Measurements from ENCODE around the gene IL1RAPL1. TPM values are rescaled to one million over a fixed set of nuclear protein-coding genes. Genes with fewer than 3 reads are reported as not detected.

IL1RAPL1 gene
- total and polyA plus RNA-seq, 2 donors (not counting 3 experiments of a cell fraction or from before 2014, with no cell fraction given) = 0.79 to 1.3 TPM

GRCh38 chrX:29666366-29666765, 1079.1 kb downstream of the IL1RAPL1 start:
- no peaks in the 10 kb centered on the region for H3K27me3 ChIP-seq (ENCODE audit: control insufficient read depth in 2 of 2, insufficient read depth in 2 of 2, low read length in 2 of 2)
- no peaks in the 10 kb centered on the region for H3K9me3 ChIP-seq (replicated peaks; ENCODE audit: control insufficient read depth, insufficient read depth, low read length)
- no peak overlapping the region for H3K4me2 ChIP-seq (ENCODE audit: insufficient read depth, low read length)
- H3K9ac ChIP-seq (replicated peaks; ENCODE audit: extremely low read depth, insufficient read depth, low read length) = no peak overlapping the region
- no peak overlapping the region for H2AFZ ChIP-seq (ENCODE audit: low read depth, low read length)
- H3K4me1 ChIP-seq (ENCODE audit: control insufficient read depth, extremely low read depth, insufficient read depth, low read length) = peaks cover 16% of the 10 kb centered on the region
- no peak for DNase-seq (ENCODE audit: low read depth, low spot score)
- FAIRE-seq = no peak
- no peaks in the 10 kb centered on the region for H3K9me1 ChIP-seq (replicated peaks; ENCODE audit: control insufficient read depth, extremely low read depth, insufficient read depth, low read length)
- intact Hi-C loops (cut with micrococcal nuclease) = no loop called here
- dilution Hi-C loops (cut with MboI; ENCODE audit: extremely low pct_ligation_motif_present, low sequenced_read_pairs) = no loop called here
- no TSS peak for BruUV-seq (replicated peaks)
- H3K27ac ChIP-seq (ENCODE audit: insufficient read depth, low read depth, low read length) = no peak overlapping the region
- H3K36me3 ChIP-seq (ENCODE audit: control insufficient read depth in 2 of 2, extremely low read depth in 1 of 2, insufficient read depth in 2 of 2, low read length in 2 of 2) = no peaks in the 10 kb centered on the region
- CTCF ChIA-PET = no interaction called here
- POLR2A ChIA-PET = no interaction called here
- no peaks in the 10 kb centered on the region for H3K79me2 ChIP-seq (ENCODE audit: control insufficient read depth, insufficient read depth, low read length)
- TF ChIP-seq GATA2 (IDR thresholded peaks at IDR 0.05; ENCODE audit: insufficient read depth, insufficient read length, low read depth, low read length) (no peak), MAX (IDR thresholded peaks at IDR 0.05; ENCODE audit: insufficient read depth, insufficient read length) (no peak), FOS (IDR thresholded peaks at IDR 0.05; ENCODE audit: borderline replicate concordance, insufficient read depth, low read length) (no peak), POLR2AphosphoS5 (IDR thresholded peaks at IDR 0.05; ENCODE audit: insufficient read depth, low read depth, low read length) (no peak), POLR2A (IDR thresholded peaks at IDR 0.05; ENCODE audit: low read depth, low read length) (no peak), JUN (IDR thresholded peaks at IDR 0.05; ENCODE audit: borderline replicate concordance, insufficient read depth, insufficient read length, low read depth) (no peak), EZH2 (IDR thresholded peaks at IDR 0.05; ENCODE audit: borderline replicate concordance, low read depth, low read length, severe bottlenecking) (no peak), MYC (IDR thresholded peaks at IDR 0.05; ENCODE audit: low read depth, low read length) (no peak)
- TF ChIP-seq, protein P1, sequence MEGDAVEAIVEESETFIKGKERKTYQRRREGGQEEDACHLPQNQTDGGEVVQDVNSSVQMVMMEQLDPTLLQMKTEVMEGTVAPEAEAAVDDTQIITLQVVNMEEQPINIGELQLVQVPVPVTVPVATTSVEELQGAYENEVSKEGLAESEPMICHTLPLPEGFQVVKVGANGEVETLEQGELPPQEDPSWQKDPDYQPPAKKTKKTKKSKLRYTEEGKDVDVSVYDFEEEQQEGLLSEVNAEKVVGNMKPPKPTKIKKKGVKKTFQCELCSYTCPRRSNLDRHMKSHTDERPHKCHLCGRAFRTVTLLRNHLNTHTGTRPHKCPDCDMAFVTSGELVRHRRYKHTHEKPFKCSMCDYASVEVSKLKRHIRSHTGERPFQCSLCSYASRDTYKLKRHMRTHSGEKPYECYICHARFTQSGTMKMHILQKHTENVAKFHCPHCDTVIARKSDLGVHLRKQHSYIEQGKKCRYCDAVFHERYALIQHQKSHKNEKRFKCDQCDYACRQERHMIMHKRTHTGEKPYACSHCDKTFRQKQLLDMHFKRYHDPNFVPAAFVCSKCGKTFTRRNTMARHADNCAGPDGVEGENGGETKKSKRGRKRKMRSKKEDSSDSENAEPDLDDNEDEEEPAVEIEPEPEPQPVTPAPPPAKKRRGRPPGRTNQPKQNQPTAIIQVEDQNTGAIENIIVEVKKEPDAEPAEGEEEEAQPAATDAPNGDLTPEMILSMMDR (IDR thresholded peaks at IDR 0.05; ENCODE audit: extremely low read depth in 1 of 2, insufficient read depth in 1 of 2, low read depth in 1 of 2, low read length in 2 of 2) = no peak
- no peaks in the 10 kb centered on the region for H4K20me1 ChIP-seq (replicated peaks; ENCODE audit: control insufficient read depth, extremely low read depth, insufficient read depth, low read length)
- H3K4me3 ChIP-seq (replicated peaks in 1 of 3; ENCODE audit: insufficient read depth in 1 of 3, low read depth in 1 of 3, low read length in 3 of 3) = no peak overlapping the region

All from endothelial cell of umbilical vein (primary cell).